Neural progenitor cell (in vitro differentiated cells): ENCODE results near the gene INO80. TPM values are rescaled to one million over a fixed set of nuclear protein-coding genes. Genes with fewer than 3 reads are reported as not detected.

ENCODE experiments used
- DNase-seq: peaks from one replicate; pipeline ENCODE4 v3.0.0-alpha.2; 2016; ENCODE audit warnings: low spot score
- H2AFZ ChIP-seq: fragments of 200-600 bp; sonication (generic); replicated peaks from 2 replicates; pipeline ENCODE4 v1.6.1; 2016; ENCODE audit warnings: antibody characterized with exemption
- H3F3A ChIP-seq: fragments of 200-600 bp; sonication (generic); 2 replicates; pipeline ENCODE4 v1.6.1; 2016; ENCODE audit warnings: antibody characterized with exemption, low read depth
- H3K27ac ChIP-seq: fragments of 200-600 bp; sonication (generic); 2 replicates; pipeline ENCODE4 v1.5.1; 2016; ENCODE audit warnings: mild to moderate bottlenecking
- H3K27me3 ChIP-seq: fragments of 200-600 bp; sonication (generic); 2 replicates; pipeline ENCODE4 v1.6.1; 2016; ENCODE audit warnings: mild to moderate bottlenecking, moderate library complexity
- H3K36me3 ChIP-seq: fragments of 200-600 bp; sonication (generic); 2 replicates; pipeline ENCODE4 v1.5.1; 2016
- H3K4me1 ChIP-seq: fragments of 200-600 bp; sonication (generic); 2 replicates; pipeline ENCODE4 v1.6.1; 2016; ENCODE audit warnings: mixed run types
- H3K4me2 ChIP-seq: fragments of 200-600 bp; sonication (generic); 2 replicates; pipeline ENCODE4 v1.6.1; 2016
- H3K4me3 ChIP-seq: fragments of 200-600 bp; sonication (generic); 2 replicates; pipeline ENCODE4 v1.5.1; 2016
- H3K79me2 ChIP-seq: fragments of 200-600 bp; sonication (generic); 2 replicates; pipeline ENCODE4 v1.6.1; 2016; ENCODE audit warnings: low read depth
- H3K9ac ChIP-seq: fragments of 200-600 bp; sonication (generic); 2 replicates; pipeline ENCODE4 v1.6.1; 2016
- H3K9me3 ChIP-seq: fragments of 200-600 bp; sonication (generic); 2 replicates; pipeline ENCODE4 v1.5.1; 2016; ENCODE audit warnings: low read depth
- H4K20me1 ChIP-seq: fragments of 200-600 bp; sonication (generic); 2 replicates; pipeline ENCODE4 v1.6.1; 2016; ENCODE audit warnings: low read depth
- H3K27ac Mint-ChIP-seq: 3 replicates; pipeline ENCODE4 v1.8.0; 2021; ENCODE audit warnings: mixed read lengths
- H3K27me3 Mint-ChIP-seq: 2 replicates; pipeline ENCODE4 v1.8.0; 2022; ENCODE audit warnings: low read depth, mild to moderate bottlenecking, inconsistent platforms, moderate library complexity, mixed read lengths; ENCODE audit not compliant: insufficient read depth
- H3K36me3 Mint-ChIP-seq: 3 replicates; pipeline ENCODE4 v1.8.0; 2021; ENCODE audit warnings: mixed read lengths
- H3K4me1 Mint-ChIP-seq: 3 replicates; pipeline ENCODE4 v1.8.0; 2021; ENCODE audit warnings: mixed read lengths
- H3K4me3 Mint-ChIP-seq: 3 replicates; pipeline ENCODE4 v1.8.0; 2021; ENCODE audit warnings: mild to moderate bottlenecking, moderate library complexity, mixed read lengths
- H3K9me3 Mint-ChIP-seq: 3 replicates; pipeline ENCODE4 v1.8.0; 2020; ENCODE audit warnings: mixed read lengths
- CTCF ChIP-seq: fragments of 200-600 bp; sonication (generic); IDR thresholded peaks from 2 replicates; pipeline ENCODE4 v1.5.1; 2017; ENCODE audit warnings: antibody characterized with exemption, mild to moderate bottlenecking
- EZH2 ChIP-seq: fragments of 200-600 bp; sonication (generic); IDR thresholded peaks from 2 replicates; pipeline ENCODE4 v1.6.1; 2017; ENCODE audit warnings: antibody characterized with exemption, mild to moderate bottlenecking, moderate library complexity
- EZH2phosphoT487 ChIP-seq: fragments of 200-600 bp; sonication (generic); IDR thresholded peaks from 2 replicates; pipeline ENCODE4 v1.6.1; 2017; ENCODE audit warnings: antibody characterized with exemption
- total RNA-seq: library from RNA; depleted of rRNA; stranded (reverse); fragments of >200 nt; gene quantifications from 2 replicates; pipeline ENCODE4 v1.2.3, GENCODE V29; 2015; ENCODE audit warnings: low replicate concordance

INO80 gene
- total RNA-seq, 1 donor from 2014 or later: 25.4 TPM

DNA sequence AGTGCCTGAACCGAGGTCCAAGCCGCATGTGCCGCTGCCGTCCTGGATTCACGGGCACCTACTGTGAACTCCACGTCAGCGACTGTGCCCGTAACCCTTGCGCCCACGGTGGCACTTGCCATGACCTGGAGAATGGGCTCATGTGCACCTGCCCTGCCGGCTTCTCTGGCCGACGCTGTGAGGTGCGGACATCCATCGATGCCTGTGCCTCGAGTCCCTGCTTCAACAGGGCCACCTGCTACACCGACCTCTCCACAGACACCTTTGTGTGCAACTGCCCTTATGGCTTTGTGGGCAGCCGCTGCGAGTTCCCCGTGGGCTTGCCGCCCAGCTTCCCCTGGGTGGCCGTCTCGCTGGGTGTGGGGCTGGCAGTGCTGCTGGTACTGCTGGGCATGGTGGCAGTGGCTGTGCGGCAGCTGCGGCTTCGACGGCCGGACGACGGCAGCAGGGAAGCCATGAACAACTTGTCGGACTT lies 179.8 kb downstream of the INO80 start:
- Histone ChIP-seq H3F3A (peaks cover 13% of the 10 kb centered on the region), H2AFZ (no peak overlapping the region), H3K79me2 (no peaks in the 10 kb centered on the region), H3K4me2 (no peak overlapping the region), H3K9me3 (no peaks in the 10 kb centered on the region), H4K20me1 (peaks cover 1% of the 10 kb centered on the region), H3K4me3 (no peak overlapping the region), H3K9ac (no peak overlapping the region), H3K27me3 (peaks cover 59% of the 10 kb centered on the region), H3K36me3 (no peaks in the 10 kb centered on the region), H3K4me1 (peaks cover 7% of the 10 kb centered on the region), H3K27ac (no peak overlapping the region)
- no peak for TF ChIP-seq EZH2
- TF ChIP-seq CTCF: no peak
- TF ChIP-seq EZH2phosphoT487: no peak
- Mint-ChIP-seq H3K9me3 (no peaks in the 10 kb centered on the region), H3K27me3 (peaks cover 25% of the 10 kb centered on the region), H3K4me1 (peaks cover 27% of the 10 kb centered on the region), H3K36me3 (no peaks in the 10 kb centered on the region), H3K27ac (no peak overlapping the region), H3K4me3 (no peak overlapping the region)
- no peak for DNase-seq

- no peak overlapping the region for H3K9ac ChIP-seq
- no peaks in the 10 kb centered on the region for H3K9me3 ChIP-seq
- DNase-seq: no peak
- peaks cover 16% of the 10 kb centered on the region for H3K4me1 ChIP-seq
- no peak overlapping the region for H3K27ac ChIP-seq
- H4K20me1 ChIP-seq: peaks cover 15% of the 10 kb centered on the region
- TF ChIP-seq EZH2 (no peak), CTCF (no peak), EZH2phosphoT487 (no peak)
- Mint-ChIP-seq H3K27ac (no peak overlapping the region), H3K27me3 (peaks cover 39% of the 10 kb centered on the region), H3K36me3 (no peaks in the 10 kb centered on the region), H3K4me3 (no peak overlapping the region), H3K9me3 (no peaks in the 10 kb centered on the region), H3K4me1 (peaks cover 29% of the 10 kb centered on the region)
- no peak overlapping the region for H3K4me3 ChIP-seq
- H3F3A ChIP-seq: peaks cover 13% of the 10 kb centered on the region
- no peak overlapping the region for H3K4me2 ChIP-seq
- peaks cover 61% of the 10 kb centered on the region for H3K27me3 ChIP-seq
- no peaks in the 10 kb centered on the region for H3K36me3 ChIP-seq
- no peaks in the 10 kb centered on the region for H3K79me2 ChIP-seq
- H2AFZ ChIP-seq: no peak overlapping the region
Observed at GRCh38 chr15:40934457-40934856, 181.6 kb downstream of the INO80 start.

- Histone ChIP-seq H3K79me2 (no peaks in the 10 kb centered on the region), H3K4me2 (no peak overlapping the region), H3K27me3 (peaks cover 71% of the 10 kb centered on the region), H3K36me3 (no peaks in the 10 kb centered on the region), H3K27ac (no peak overlapping the region), H3K9ac (no peak overlapping the region), H3F3A (peaks cover 22% of the 10 kb centered on the region), H4K20me1 (peaks cover 25% of the 10 kb centered on the region), H3K4me1 (peaks cover 26% of the 10 kb centered on the region), H2AFZ (no peak overlapping the region), H3K9me3 (no peaks in the 10 kb centered on the region), H3K4me3 (no peak overlapping the region)
- Mint-ChIP-seq H3K27me3 (peaks cover 46% of the 10 kb centered on the region), H3K9me3 (no peaks in the 10 kb centered on the region), H3K4me1 (peaks cover 33% of the 10 kb centered on the region), H3K4me3 (no peak overlapping the region), H3K36me3 (no peaks in the 10 kb centered on the region), H3K27ac (no peak overlapping the region)
- TF ChIP-seq CTCF: no peak
- no peak for DNase-seq
Observed at GRCh38 chr15:40933517-40933902, 182.6 kb downstream of the INO80 start.
